SU-DHL-6 (cell line): ENCODE data around the gene TLCD3B.

Experiments
- EZH2phosphoT487 ChIP-seq: fragments of 200-600 bp; sonication (generic), shearing (Covaris generic); conservative IDR thresholded peaks from 2 replicates; pipeline ENCODE4 v1.6.1; 2018; ENCODE audit warnings: mild to moderate bottlenecking, antibody characterized with exemption, low read length, moderate library complexity, mixed read lengths
- TF ChIP-seq, protein P1 (sequence below): fragments of 200-600 bp; sonication (generic); IDR thresholded peaks from one replicate; pipeline ENCODE4 v1.5.1; 2017; ENCODE audit warnings: antibody characterized with exemption, mild to moderate bottlenecking, low read length, moderate library complexity; ENCODE audit not compliant: insufficient read depth, poor library complexity, severe bottlenecking

DNA sequence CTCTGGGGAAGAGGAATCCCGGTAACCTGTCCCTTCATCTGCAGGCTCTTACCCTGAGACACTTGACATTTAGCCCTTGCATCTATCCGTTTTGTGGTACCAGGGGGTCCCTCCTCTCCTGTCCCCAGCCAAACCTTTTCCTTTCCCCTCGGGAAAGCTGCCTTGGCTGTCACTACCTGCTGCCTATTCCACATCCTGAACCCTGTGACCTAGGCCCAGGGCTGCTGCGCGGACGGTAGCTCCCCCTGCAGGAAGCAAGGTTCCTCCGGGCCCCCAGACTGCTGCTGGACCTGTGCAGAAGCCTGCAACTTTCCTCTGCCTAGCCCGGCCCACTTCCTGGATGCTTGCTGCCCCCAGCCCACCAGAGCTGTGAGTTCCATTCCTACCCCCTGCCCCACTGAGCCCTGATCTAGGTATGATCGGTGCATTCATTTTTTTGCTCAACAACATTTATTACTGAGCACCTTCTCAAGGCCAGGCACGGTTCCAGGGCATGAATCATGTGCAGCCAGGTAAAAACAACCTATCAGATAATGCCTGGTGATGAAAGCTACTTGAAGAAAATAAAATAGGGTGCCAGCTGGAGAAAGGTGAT is 24.0 kb upstream of the TLCD3B start:
- TF ChIP-seq, protein P1, sequence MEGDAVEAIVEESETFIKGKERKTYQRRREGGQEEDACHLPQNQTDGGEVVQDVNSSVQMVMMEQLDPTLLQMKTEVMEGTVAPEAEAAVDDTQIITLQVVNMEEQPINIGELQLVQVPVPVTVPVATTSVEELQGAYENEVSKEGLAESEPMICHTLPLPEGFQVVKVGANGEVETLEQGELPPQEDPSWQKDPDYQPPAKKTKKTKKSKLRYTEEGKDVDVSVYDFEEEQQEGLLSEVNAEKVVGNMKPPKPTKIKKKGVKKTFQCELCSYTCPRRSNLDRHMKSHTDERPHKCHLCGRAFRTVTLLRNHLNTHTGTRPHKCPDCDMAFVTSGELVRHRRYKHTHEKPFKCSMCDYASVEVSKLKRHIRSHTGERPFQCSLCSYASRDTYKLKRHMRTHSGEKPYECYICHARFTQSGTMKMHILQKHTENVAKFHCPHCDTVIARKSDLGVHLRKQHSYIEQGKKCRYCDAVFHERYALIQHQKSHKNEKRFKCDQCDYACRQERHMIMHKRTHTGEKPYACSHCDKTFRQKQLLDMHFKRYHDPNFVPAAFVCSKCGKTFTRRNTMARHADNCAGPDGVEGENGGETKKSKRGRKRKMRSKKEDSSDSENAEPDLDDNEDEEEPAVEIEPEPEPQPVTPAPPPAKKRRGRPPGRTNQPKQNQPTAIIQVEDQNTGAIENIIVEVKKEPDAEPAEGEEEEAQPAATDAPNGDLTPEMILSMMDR, result peak; percentile 71
- no peak for TF ChIP-seq EZH2phosphoT487
